GM18507 (cell line): ENCODE data around the gene TTYH2.

Source experiments
- DNase-seq: peaks from one replicate; pipeline ENCODE4 v3.0.0; 2011; ENCODE audit warnings: low read depth; ENCODE audit not compliant: insufficient read length; ENCODE audit errors: extremely low spot score
- FAIRE-seq: peaks from 2 replicates; lab custom pipeline; 2011; peaks lifted over from hg19 to GRCh38; lab: Jason Lieb, UNC

Gene TTYH2

DNA sequence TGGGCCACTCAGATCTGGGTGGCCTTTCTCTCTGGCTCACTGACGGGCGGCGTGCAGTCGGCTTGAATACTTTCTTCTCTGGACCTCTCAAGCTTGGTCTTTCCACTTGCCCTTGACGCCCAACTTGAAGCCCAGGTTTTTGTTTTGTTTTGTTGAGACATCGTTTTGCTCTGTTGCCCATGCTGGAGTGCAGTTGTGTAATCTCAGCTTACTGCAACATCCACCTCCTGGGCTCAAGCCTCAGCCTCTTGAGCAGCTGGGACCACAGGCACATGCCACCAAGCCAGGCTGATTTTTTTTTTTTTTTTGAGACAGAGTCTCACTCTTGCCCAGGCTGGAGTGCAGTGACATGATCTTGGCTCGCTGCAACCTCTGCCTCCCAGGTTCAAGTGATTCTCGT lies 89.9 kb downstream of the TTYH2 start:
- no peak for DNase-seq
- FAIRE-seq: no peak

DNA sequence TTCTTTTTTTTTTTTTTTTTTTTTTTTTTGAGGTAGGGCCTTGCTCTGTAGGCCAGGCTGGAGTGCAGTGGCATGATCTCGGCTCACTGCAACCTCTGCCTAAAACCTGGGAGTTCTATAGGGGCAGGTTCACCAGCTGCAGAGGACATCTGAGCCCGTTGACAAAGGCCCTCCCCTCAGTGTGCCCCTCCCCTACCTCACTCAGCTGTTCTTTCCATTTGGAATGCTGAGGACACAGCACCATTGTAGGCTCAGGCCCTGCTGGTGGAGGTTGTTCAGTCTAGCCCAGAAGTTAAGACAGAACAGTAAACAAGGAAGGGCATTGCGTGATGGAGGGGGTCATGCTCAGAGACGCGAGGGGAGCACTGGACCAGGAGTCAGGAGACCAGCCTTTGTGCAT lies 90.8 kb downstream of the TTYH2 start:
- FAIRE-seq: no peak
- DNase-seq: no peak

DNA sequence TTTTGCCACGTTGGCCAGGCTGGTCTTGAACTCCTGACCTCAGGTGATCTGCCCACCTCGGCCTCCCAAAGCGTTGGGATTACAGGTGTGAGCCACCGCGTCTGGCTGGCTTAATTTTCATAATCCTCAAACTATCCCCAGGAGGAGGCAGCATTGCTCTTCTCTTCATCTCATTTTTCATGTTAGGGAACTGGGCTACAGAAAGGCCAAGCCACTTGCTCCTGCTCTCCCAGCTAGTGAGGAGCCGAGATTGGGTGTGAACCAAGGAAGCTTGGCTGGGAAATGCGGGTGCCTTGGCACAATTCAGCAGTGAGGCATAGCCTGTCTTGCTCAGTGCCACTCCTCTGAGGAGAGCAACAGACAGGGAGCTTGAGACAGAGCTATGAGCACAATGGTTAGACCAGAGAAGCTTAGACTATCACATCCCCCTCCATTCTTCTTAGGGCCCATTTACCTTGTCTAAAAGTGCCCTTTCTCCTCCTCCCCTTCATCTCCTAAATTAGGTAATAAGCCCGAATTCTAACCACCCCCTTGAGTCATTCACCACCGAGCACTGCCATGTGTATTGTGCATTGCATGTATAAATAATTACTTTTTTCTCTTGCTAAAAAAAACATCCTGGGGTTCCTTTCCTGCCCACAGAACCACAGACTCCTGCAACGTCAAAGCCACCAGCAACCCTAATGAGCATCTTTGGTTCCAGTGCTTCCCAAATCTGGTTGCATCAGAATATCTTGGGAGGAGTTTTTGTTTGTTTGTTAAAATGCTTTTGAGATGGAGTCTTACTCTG lies 92.7 kb downstream of the TTYH2 start:
- FAIRE-seq: no peak
- DNase-seq: no peak

DNA sequence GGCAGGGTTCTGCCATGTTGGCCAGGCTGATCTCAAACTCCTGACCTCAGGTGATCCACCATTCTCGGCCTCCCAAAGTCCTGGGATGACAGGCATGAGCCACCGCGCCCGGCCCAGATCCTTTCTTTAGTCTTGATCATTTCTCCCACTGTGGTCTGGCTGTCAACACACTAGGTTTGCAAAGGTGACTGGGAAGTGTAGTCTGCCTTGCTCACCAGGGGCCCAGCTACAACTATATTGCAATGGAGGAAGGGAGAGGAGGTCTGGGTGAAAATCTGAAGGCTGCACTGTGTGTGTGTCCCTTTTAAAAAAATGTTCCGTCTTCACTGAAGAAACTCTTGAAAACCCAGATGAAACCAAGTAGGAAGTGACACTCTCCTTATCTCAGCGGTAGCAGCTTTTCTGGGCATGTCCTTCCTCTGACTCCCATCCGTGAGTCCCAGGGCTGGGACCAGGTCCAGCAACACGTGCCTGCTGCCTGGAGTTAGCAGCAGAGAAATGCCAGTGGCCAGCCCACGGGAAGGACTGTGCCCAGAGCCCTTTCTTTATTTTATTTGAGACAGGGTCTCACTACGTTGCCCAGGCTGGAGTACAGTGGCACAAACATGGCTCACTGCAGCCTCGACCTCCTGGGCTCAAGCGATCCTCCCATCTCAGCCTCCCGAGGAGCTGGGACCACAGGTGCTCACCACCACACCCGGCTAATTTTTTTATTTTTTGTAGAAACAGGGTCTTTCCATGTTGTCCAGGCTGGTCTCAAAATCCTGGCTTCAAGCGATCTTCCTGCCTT lies 94.8 kb downstream of the TTYH2 start:
- FAIRE-seq (no peak), DNase-seq (no peak)

DNA sequence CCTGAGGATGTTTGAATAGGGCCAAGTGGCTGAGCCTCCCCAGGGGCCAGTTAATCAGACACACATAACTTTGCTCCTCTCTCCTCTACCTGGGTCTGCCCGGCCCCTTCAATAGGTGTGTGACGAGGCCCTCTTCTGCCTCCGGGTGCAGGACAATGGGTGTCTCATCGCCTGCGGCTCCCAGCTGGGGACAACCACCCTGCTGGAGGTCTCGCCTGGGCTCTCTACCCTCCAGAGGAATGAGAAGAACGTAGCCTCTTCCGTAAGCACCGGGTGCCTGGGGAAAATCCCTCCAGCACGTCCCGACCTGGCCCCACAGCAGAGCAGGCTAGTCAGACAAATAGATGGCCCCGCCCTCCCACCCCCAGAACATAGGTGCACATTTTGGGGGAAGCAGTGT lies 96.5 kb downstream of the TTYH2 start:
- DNase-seq (no peak), FAIRE-seq (no peak)
